Endothelial cell of umbilical vein (primary cell): ENCODE data around the gene SCARF2. TPM values are rescaled to one million over a fixed set of nuclear protein-coding genes. Genes with fewer than 3 reads are reported as not detected.
A peak's percentile ranks its signal among the peaks of the same experiment; 100 is the strongest.

Experiments used
- BruUV-seq: library from RNA; stranded (reverse); fragments of 400-500 nt; replicated peaks from 2 replicates; lab custom pipeline; 2021; lab: Mats Ljungman, UMichigan
- CTCF ChIA-PET: fragments of 300-600, 350-600 bp; sonication (Branson Sonifier 250); formaldehyde crosslinking; loops from one replicate; lab custom pipeline; 2021; ENCODE audit warnings: antibody characterized with exemption, inconsistent platforms; lab: Charles Lee
- POLR2A ChIA-PET: fragments of 300-600, 350-600 bp; sonication (Branson Sonifier 250); formaldehyde crosslinking; loops from one replicate; lab custom pipeline; 2021; ENCODE audit warnings: antibody characterized with exemption, inconsistent platforms; lab: Charles Lee
- DNase-seq: peaks from one replicate; pipeline ENCODE4 v3.0.0-alpha.2; 2011; ENCODE audit warnings: low read depth, low spot score
- FAIRE-seq: peaks from 2 replicates; lab custom pipeline; 2011; peaks lifted over from hg19 to GRCh38; lab: Jason Lieb, UNC
- H2AFZ ChIP-seq: 2 replicates; pipeline ENCODE4 v1.6.0; 2012; ENCODE audit warnings: low read depth, low read length, control low read depth, inconsistent platforms
- H3K27ac ChIP-seq: 2 replicates; pipeline ENCODE4 v1.5.1; 2011; ENCODE audit warnings: low read depth, mild to moderate bottlenecking, control low read depth, low read length, moderate library complexity; ENCODE audit not compliant: insufficient read depth
- H3K27me3 ChIP-seq, 2 experiments: 2 replicates each; pipeline versions ENCODE4 v1.6.0 to v1.6.1; 2011; ENCODE audit warnings: low read length in 2 of 2, mixed read lengths in 1 of 2; ENCODE audit not compliant: control insufficient read depth in 2 of 2, insufficient read depth in 2 of 2
- H3K36me3 ChIP-seq, 2 experiments: 2 replicates in 1 of 2; 3 replicates in 1 of 2; pipeline ENCODE4 v1.5.1; 2011; ENCODE audit warnings: low read length in 2 of 2, mild to moderate bottlenecking in 1 of 2, moderate library complexity in 1 of 2; ENCODE audit not compliant: control insufficient read depth in 2 of 2, insufficient read depth in 2 of 2; ENCODE audit errors: extremely low read depth in 1 of 2
- H3K4me1 ChIP-seq: 3 replicates; pipeline ENCODE4 v1.5.1; 2011; ENCODE audit warnings: mild to moderate bottlenecking, low read length; ENCODE audit not compliant: control insufficient read depth, insufficient read depth; ENCODE audit errors: extremely low read depth
- H3K4me2 ChIP-seq: 2 replicates; pipeline ENCODE4 v1.6.1; 2011; ENCODE audit warnings: low read length, control low read depth, mixed read lengths; ENCODE audit not compliant: insufficient read depth
- H3K4me3 ChIP-seq, 3 experiments: fragments of 200-600 bp in 1 of 3; sonication (generic), shearing (Covaris generic) in 1 of 3; replicated peaks in 1 of 3; 2 replicates each; pipeline ENCODE4 v1.5.1; 2011 to 2016; ENCODE audit warnings: control low read depth in 3 of 3, low read length in 3 of 3, mild to moderate bottlenecking in 2 of 3, inconsistent platforms in 1 of 3, low read depth in 1 of 3, moderate library complexity in 1 of 3; ENCODE audit not compliant: insufficient read depth in 1 of 3
- H3K79me2 ChIP-seq: 2 replicates; pipeline ENCODE4 v1.6.0; 2012; ENCODE audit warnings: low read length, inconsistent platforms; ENCODE audit not compliant: control insufficient read depth, insufficient read depth
- H3K9ac ChIP-seq: replicated peaks from 2 replicates; pipeline ENCODE3; 2011; ENCODE audit warnings: low read length, control low read depth; ENCODE audit not compliant: insufficient read depth; ENCODE audit errors: extremely low read depth
- H3K9me1 ChIP-seq: replicated peaks from 3 replicates; pipeline ENCODE4 v1.6.0; 2011; ENCODE audit warnings: mild to moderate bottlenecking, low read length; ENCODE audit not compliant: control insufficient read depth, insufficient read depth; ENCODE audit errors: extremely low read depth
- H3K9me3 ChIP-seq: replicated peaks from 2 replicates; pipeline ENCODE4 v1.5.1; 2012; ENCODE audit warnings: low read length, inconsistent platforms; ENCODE audit not compliant: control insufficient read depth, insufficient read depth
- H4K20me1 ChIP-seq: replicated peaks from 2 replicates; pipeline ENCODE3; 2011; ENCODE audit warnings: mild to moderate bottlenecking, low read length; ENCODE audit not compliant: control insufficient read depth, insufficient read depth; ENCODE audit errors: extremely low read depth
- CTCF ChIP-seq, 2 donors: IDR thresholded peaks; 1 replicate in 1 of 2; 2 replicates in 1 of 2; pipeline ENCODE4 v1.5.1; 2011; ENCODE audit warnings: low read length in 2 of 2, mild to moderate bottlenecking in 2 of 2, moderate library complexity in 2 of 2, control low read depth in 1 of 2, inconsistent platforms in 1 of 2, low read depth in 1 of 2; ENCODE audit not compliant: insufficient read depth in 1 of 2; ENCODE audit errors: extremely low read depth in 1 of 2
- EZH2 ChIP-seq: IDR thresholded peaks from 2 replicates; pipeline ENCODE4 v1.6.1; 2012; ENCODE audit warnings: borderline replicate concordance, low read depth, mild to moderate bottlenecking, moderate library complexity, low read length, inconsistent platforms; ENCODE audit not compliant: severe bottlenecking
- FOS ChIP-seq: IDR thresholded peaks from 2 replicates; pipeline ENCODE4 v1.6.1; 2011; ENCODE audit warnings: mild to moderate bottlenecking, low read length, moderate library complexity, borderline replicate concordance; ENCODE audit not compliant: insufficient read depth
- GATA2 ChIP-seq: IDR thresholded peaks from 2 replicates; pipeline ENCODE4 v1.7.0; 2011; ENCODE audit warnings: low read depth, mild to moderate bottlenecking, moderate library complexity, mixed read lengths, low read length; ENCODE audit not compliant: insufficient read length, insufficient read depth
- JUN ChIP-seq: IDR thresholded peaks from 2 replicates; pipeline ENCODE4 v1.6.1; 2011; ENCODE audit warnings: borderline replicate concordance, low read depth; ENCODE audit not compliant: insufficient read length, insufficient read depth
- MYC ChIP-seq: IDR thresholded peaks from one replicate; pipeline ENCODE4 v1.6.1; 2011; ENCODE audit warnings: mild to moderate bottlenecking, low read depth, low read length
- POLR2A ChIP-seq: IDR thresholded peaks from 2 replicates; pipeline ENCODE4 v1.6.1; 2012; ENCODE audit warnings: low read depth, mild to moderate bottlenecking, control low read depth, low read length
- POLR2AphosphoS5 ChIP-seq: IDR thresholded peaks from 2 replicates; pipeline ENCODE4 v1.6.1; 2012; ENCODE audit warnings: low read depth, mild to moderate bottlenecking, control low read depth, low read length, moderate library complexity; ENCODE audit not compliant: insufficient read depth
- dilution Hi-C: fragments of 300-500 bp; cut with MboI; formaldehyde crosslinking; loops from one replicate; pipeline ENCODE4 v1.15.0; 2019; ENCODE audit warnings: low sequenced_read_pairs; ENCODE audit not compliant: extremely low pct_ligation_motif_present
- intact Hi-C: fragments of 100-400 bp; cut with micrococcal nuclease; formaldehyde crosslinking; loops from one replicate; pipeline ENCODE4 v1.10.0; 2022
- polyA plus RNA-seq, 4 experiments: library from polyadenylated mRNA; depleted of rRNA in 3 of 4; stranded (reverse) in 3 of 4; unstranded in 1 of 4; fragments of >200 nt; gene quantifications; 2 replicates each; pipeline versions ENCODE4 v1.2.1 to v1.2.3, GENCODE V29; 2011 to 2012; ENCODE audit warnings: missing spikeins in 1 of 4
- total RNA-seq: library from RNA; stranded (reverse); gene quantifications from 2 replicates; pipeline ENCODE4 v1.2.3, GENCODE V29; 2021
- TF ChIP-seq, protein P1 (sequence below): IDR thresholded peaks from 2 replicates; pipeline ENCODE4 v1.6.1; 2011; ENCODE audit not compliant: insufficient read depth, insufficient read length

Gene SCARF2
- total and polyA plus RNA-seq, 2 donors (not counting 3 experiments of a cell fraction or from before 2014, with no cell fraction given) = 15.7 to 20.1 TPM

GRCh38 chr22:20436307-20436767 is 1.3 kb downstream of the SCARF2 start:
- no peak for FAIRE-seq
- Histone ChIP-seq H3K4me2 (peak overlapping the region; percentile 74), H3K4me3 (peak overlapping the region; percentile 43 to 75 (median 59)), H3K9ac (peak overlapping the region; percentile 34), H3K79me2 (peaks cover 14% of the 10 kb centered on the region), H3K36me3 (no peaks in the 10 kb centered on the region), H4K20me1 (peaks cover 2% of the 10 kb centered on the region), H3K27ac (no peak overlapping the region), H3K9me3 (no peaks in the 10 kb centered on the region), H2AFZ (peak overlapping the region; percentile 46), H3K4me1 (peaks cover 11% of the 10 kb centered on the region), H3K27me3 (no peaks in the 10 kb centered on the region), H3K9me1 (no peaks in the 10 kb centered on the region)
- DNase-seq = no peak
- intact Hi-C loops = loop anchor here (5.0 kb wide), 1 partner anchor 61 kb away; the partner anchor contains the start of gene KLHL22
- dilution Hi-C loops = no loop called here
- BruUV-seq = no TSS peak
- no peak for TF ChIP-seq MYC
- no peak for TF ChIP-seq CTCF (IDR thresholded peaks at IDR 0.05; ENCODE audit: extremely low read depth in 1 of 2, insufficient read depth in 1 of 2, low read depth in 1 of 2, low read length in 2 of 2)
- TF ChIP-seq FOS = no peak
- TF ChIP-seq GATA2 = no peak
- TF ChIP-seq POLR2AphosphoS5 = no peak
- TF ChIP-seq, protein P1, sequence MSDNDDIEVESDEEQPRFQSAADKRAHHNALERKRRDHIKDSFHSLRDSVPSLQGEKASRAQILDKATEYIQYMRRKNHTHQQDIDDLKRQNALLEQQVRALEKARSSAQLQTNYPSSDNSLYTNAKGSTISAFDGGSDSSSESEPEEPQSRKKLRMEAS = no peak
- no peak for TF ChIP-seq JUN
- no peak for TF ChIP-seq POLR2A
- TF ChIP-seq EZH2 = no peak
- ChIA-PET POLR2A (no interaction called here), CTCF (interaction anchor here (1.0 to 3.6 kb wide), 3 partner anchors 18 to 59 kb away, joined by 3 to 15 read pairs (median 15); partner anchors contain the start of gene KLHL22)
